Limb (tissue), 2 donors: ENCODE data around the gene NEDD4.

Source experiments
- DNase-seq, 2 donors: peaks; one replicate each; pipeline ENCODE4 v3.0.0-alpha.2; 2016; ENCODE audit errors: extremely low spot score in 2 of 2

The NEDD4 gene

DNA sequence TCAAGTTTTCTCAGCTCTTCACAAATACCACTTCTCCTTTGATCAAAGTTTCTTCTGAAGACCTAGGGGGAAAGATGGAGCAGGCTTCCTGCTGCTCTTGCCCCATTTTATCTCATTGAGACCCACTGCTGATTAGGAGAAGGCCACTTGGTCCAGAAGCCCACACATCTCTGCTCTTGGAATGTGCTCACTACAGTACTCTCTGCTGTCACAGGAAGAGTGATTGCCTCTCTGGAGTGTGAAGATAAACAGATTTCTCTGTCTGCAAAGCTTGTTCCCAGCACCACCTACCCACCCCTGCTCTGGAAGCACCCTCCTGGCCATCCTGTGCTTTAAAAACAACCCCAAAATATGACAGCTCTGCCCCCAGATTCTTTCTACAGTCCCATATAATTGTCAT, 209.1 kb downstream of the NEDD4 start:
- DNase-seq = no peak

DNA sequence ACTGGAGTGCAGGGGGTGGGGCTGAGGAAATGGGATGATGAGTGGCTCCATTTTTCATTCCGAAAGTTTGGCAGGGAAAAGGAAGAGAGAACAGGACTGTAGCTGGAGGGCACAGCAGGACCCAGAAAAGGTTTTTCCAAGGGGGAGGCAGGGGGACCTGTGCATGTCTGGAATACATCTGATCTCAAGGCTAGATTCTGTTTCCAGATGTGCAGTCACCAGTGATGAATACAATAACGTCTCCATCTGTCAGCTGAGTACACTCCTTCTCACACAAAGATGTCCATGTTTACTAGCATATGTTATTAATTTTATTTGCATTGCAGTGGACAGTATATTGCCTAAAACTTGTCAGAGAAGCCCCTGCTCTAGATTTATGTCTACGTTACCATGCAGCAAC, 210.5 kb downstream of the NEDD4 start:
- DNase-seq = peak in 1 of 2 donors; percentile 47

DNA sequence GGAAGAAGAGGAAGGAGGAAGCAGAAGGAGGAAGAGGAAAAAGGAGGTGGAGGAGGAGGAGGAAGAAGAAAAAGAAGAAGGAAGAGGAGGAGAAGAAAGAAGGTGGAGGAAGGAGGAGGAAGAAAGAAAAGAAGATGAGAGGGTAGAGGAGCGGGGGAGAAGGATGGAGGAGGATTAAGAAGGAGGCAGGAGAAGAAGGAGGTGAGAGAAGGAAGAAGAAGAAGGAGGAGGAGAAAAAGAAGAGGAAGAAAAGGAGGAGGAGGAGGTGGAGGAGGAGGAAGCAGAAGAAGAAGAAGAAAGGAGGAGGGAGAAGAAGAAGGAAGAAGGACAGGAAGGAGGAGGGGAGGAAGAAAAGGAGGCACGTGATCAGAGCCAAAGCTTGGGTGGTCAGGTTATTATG, 213.1 kb downstream of the NEDD4 start:
- no peak for DNase-seq

DNA sequence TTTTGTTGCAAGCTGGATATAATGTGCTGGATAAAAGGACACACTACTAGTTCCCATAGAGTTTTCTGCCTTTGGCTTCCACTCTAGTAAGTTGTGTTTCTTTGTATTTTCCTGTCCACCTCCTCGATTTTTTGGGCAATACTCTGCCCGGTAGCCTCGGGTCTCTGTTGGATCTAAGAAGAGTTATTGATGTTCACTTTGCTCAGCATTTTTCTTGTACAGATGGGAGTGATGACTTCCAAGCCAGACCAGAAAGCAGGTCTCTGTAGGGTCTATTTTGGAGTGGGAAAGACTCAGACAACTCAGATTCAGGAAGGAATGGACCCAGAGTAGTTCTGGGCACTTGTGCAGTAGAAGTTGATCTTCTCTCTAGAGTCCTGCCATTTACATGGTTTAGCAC, 214.5 kb downstream of the NEDD4 start:
- DNase-seq = no peak
